ENCODE results near the gene CELA1. TPM values are rescaled to one million over a fixed set of nuclear protein-coding genes. Genes with fewer than 3 reads are reported as not detected.
"Not testable (repeated sequence)": the region's sequence is repeated elsewhere in the genome, so short reads cannot be mapped to it uniquely, and the experiment has no call there.

Gene CELA1
- total RNA-seq, 1 donor from 2014 or later: not detected

- TF ChIP-seq CTCF (IDR thresholded peaks at IDR 0.05; ENCODE audit: insufficient read depth, low read length, poor library complexity, severe bottlenecking): no peak
- H3K4me3 ChIP-seq (ENCODE audit: low read depth, low read length): no peak overlapping the region
Observed at GRCh38 chr12:51348116-51348515, 1.6 kb upstream of the CELA1 start.

GRCh38 chr12:51345681-51346080, 798 bp downstream of the CELA1 start:
- H3K36me3 ChIP-seq (ENCODE audit: control insufficient read depth, insufficient read depth, low read length): no peaks in the 10 kb centered on the region
- no peak for TF ChIP-seq CTCF (IDR thresholded peaks at IDR 0.05; ENCODE audit: insufficient read depth, low read length, poor library complexity, severe bottlenecking)
- DNase-seq (ENCODE audit: low read depth): no peak
- H3K4me3 ChIP-seq (ENCODE audit: low read depth, low read length): no peak overlapping the region
- no peaks in the 10 kb centered on the region for H3K27me3 ChIP-seq (ENCODE audit: control insufficient read depth, insufficient read depth, low read length)

More at GRCh38 chr12:51348116-51348515, 1.6 kb upstream of the CELA1 start:
- Histone ChIP-seq H3K27me3 (ENCODE audit: control insufficient read depth, insufficient read depth, low read length) (no peaks in the 10 kb centered on the region), H3K36me3 (ENCODE audit: control insufficient read depth, insufficient read depth, low read length) (no peaks in the 10 kb centered on the region)
- DNase-seq (ENCODE audit: low read depth): no peak

- H3K4me3 ChIP-seq (ENCODE audit: low read depth, low read length): no peak overlapping the region
- no peaks in the 10 kb centered on the region for H3K36me3 ChIP-seq (ENCODE audit: control insufficient read depth, insufficient read depth, low read length)
- no peak for DNase-seq (ENCODE audit: low read depth)
- H3K27me3 ChIP-seq (ENCODE audit: control insufficient read depth, insufficient read depth, low read length): no peaks in the 10 kb centered on the region
- no peak for TF ChIP-seq CTCF (IDR thresholded peaks at IDR 0.05; ENCODE audit: insufficient read depth, low read length, poor library complexity, severe bottlenecking)
Observed at GRCh38 chr12:51343201-51343600, 3.3 kb downstream of the CELA1 start.

- no peaks in the 10 kb centered on the region for H3K27me3 ChIP-seq (ENCODE audit: control insufficient read depth, insufficient read depth, low read length)
- no peak overlapping the region for H3K4me3 ChIP-seq (ENCODE audit: low read depth, low read length)
- no peaks in the 10 kb centered on the region for H3K36me3 ChIP-seq (ENCODE audit: control insufficient read depth, insufficient read depth, low read length)
- TF ChIP-seq CTCF (IDR thresholded peaks at IDR 0.05; ENCODE audit: insufficient read depth, low read length, poor library complexity, severe bottlenecking): no peak
- DNase-seq (ENCODE audit: low read depth): no peak
Observed at GRCh38 chr12:51342416-51342815, 4.1 kb downstream of the CELA1 start.

- Histone ChIP-seq H3K36me3 (ENCODE audit: control insufficient read depth, insufficient read depth, low read length) (no peaks in the 10 kb centered on the region), H3K27me3 (ENCODE audit: control insufficient read depth, insufficient read depth, low read length) (no peaks in the 10 kb centered on the region), H3K4me3 (ENCODE audit: low read depth, low read length) (no peak overlapping the region)
- TF ChIP-seq CTCF (IDR thresholded peaks at IDR 0.05; ENCODE audit: insufficient read depth, low read length, poor library complexity, severe bottlenecking): peak; percentile 98
- no peak for DNase-seq (ENCODE audit: low read depth)
Observed at GRCh38 chr12:51341251-51342007, 5.0 kb downstream of the CELA1 start.

GRCh38 chr12:51339750-51340149, 6.7 kb downstream of the CELA1 start:
- no peak overlapping the region for H3K4me3 ChIP-seq (ENCODE audit: low read depth, low read length)
- no peak for DNase-seq (ENCODE audit: low read depth)
- TF ChIP-seq CTCF (IDR thresholded peaks at IDR 0.05; ENCODE audit: insufficient read depth, low read length, poor library complexity, severe bottlenecking): no peak
- H3K36me3 ChIP-seq (ENCODE audit: control insufficient read depth, insufficient read depth, low read length): no peaks in the 10 kb centered on the region
- H3K27me3 ChIP-seq (ENCODE audit: control insufficient read depth, insufficient read depth, low read length): no peaks in the 10 kb centered on the region

GRCh38 chr12:51337336-51337735, 9.1 kb downstream of the CELA1 start:
- not testable (repeated sequence) for H3K27me3 ChIP-seq (ENCODE audit: control insufficient read depth, insufficient read depth, low read length); H3K4me3 ChIP-seq (ENCODE audit: low read depth, low read length); H3K36me3 ChIP-seq (ENCODE audit: control insufficient read depth, insufficient read depth, low read length); DNase-seq (ENCODE audit: low read depth)

Data from kidney epithelial cell (primary cell).